ENCODE data around the gene TGFBI. TPM values are rescaled to one million over a fixed set of nuclear protein-coding genes. Genes with fewer than 3 reads are reported as not detected.

The TGFBI gene
- total RNA-seq, 6 donors from 2014 or later: 51.0 to 189 (median 126) TPM

GRCh38 chr5:136013559-136013958 is 15.2 kb upstream of the TGFBI start:
- Histone ChIP-seq H3K27ac (peak overlapping the region in 1 of 4 donors; percentile 58), H3K36me3 (no peaks in the 10 kb centered on the region), H3K4me3 (no peak overlapping the region), H3K9me3 (no peaks in the 10 kb centered on the region), H3K4me1 (peaks cover 31 to 45% (median 36%) of the 10 kb centered on the region in 4 donors), H3K27me3 (no peaks in the 10 kb centered on the region)
- ATAC-seq (ENCODE audit: low FRiP score in 2 of 2) (no peak), DNase-seq (no peak)
- 58 to 65% methylated on average over 2 of the region's 2 CpGs for WGBS, 2 donors
- TF ChIP-seq POLR2AphosphoS5 (IDR thresholded peaks at IDR 0.05) (no peak), POLR2A (IDR thresholded peaks at IDR 0.05) (no peak)

GRCh38 chr5:136014049-136015002 is 14.5 kb upstream of the TGFBI start:
- no peaks in the 10 kb centered on the region for H3K27me3 ChIP-seq
- TF ChIP-seq CTCF (IDR thresholded peaks at IDR 0.05): no peak
- no peak for TF ChIP-seq EP300 (IDR thresholded peaks at IDR 0.05)
- TF ChIP-seq POLR2AphosphoS5 (IDR thresholded peaks at IDR 0.05): no peak
- no peak for TF ChIP-seq POLR2A (IDR thresholded peaks at IDR 0.05)
- peak; percentile 30 to 52 for ATAC-seq (ENCODE audit: low FRiP score in 2 of 2)
- WGBS, 2 donors: 52 to 55% methylated on average over 7 of the region's 7 CpGs
- peak overlapping the region in 1 of 4 donors; percentile 4 for H3K27ac ChIP-seq
- no peaks in the 10 kb centered on the region for H3K9me3 ChIP-seq
- DNase-seq: peak in 1 of 2 donors; percentile 72
- no peaks in the 10 kb centered on the region for H3K36me3 ChIP-seq
- H3K4me1 ChIP-seq: peaks cover 31 to 45% (median 36%) of the 10 kb centered on the region in 4 donors
- no peak overlapping the region for H3K4me3 ChIP-seq

GRCh38 chr5:136015003-136015375 is 13.8 kb upstream of the TGFBI start:
- no peak for DNase-seq
- Histone ChIP-seq H3K27me3 (no peaks in the 10 kb centered on the region), H3K27ac (no peak overlapping the region), H3K9me3 (no peaks in the 10 kb centered on the region), H3K4me3 (no peak overlapping the region), H3K4me1 (peaks cover 33 to 51% (median 39%) of the 10 kb centered on the region in 4 donors), H3K36me3 (no peaks in the 10 kb centered on the region)
- no peak for TF ChIP-seq POLR2A (IDR thresholded peaks at IDR 0.05)
- TF ChIP-seq POLR2AphosphoS5 (IDR thresholded peaks at IDR 0.05): no peak
- TF ChIP-seq EP300 (IDR thresholded peaks at IDR 0.05): no peak
- TF ChIP-seq CTCF (IDR thresholded peaks at IDR 0.05): no peak
- WGBS, 2 donors: 88 to 90% methylated on average over 6 of the region's 6 CpGs
- ATAC-seq (ENCODE audit: low FRiP score in 2 of 2): no peak

GRCh38 chr5:136015966-136016650 is 12.7 kb upstream of the TGFBI start:
- H3K27me3 ChIP-seq: no peaks in the 10 kb centered on the region
- ATAC-seq (ENCODE audit: low FRiP score in 2 of 2): no peak
- no peak for TF ChIP-seq EP300 (IDR thresholded peaks at IDR 0.05)
- no peak for TF ChIP-seq POLR2A (IDR thresholded peaks at IDR 0.05)
- H3K27ac ChIP-seq: no peak overlapping the region
- H3K4me3 ChIP-seq: no peak overlapping the region
- peaks cover 37 to 61% (median 41%) of the 10 kb centered on the region in 4 donors for H3K4me1 ChIP-seq
- no peaks in the 10 kb centered on the region for H3K9me3 ChIP-seq
- no peaks in the 10 kb centered on the region for H3K36me3 ChIP-seq
- no peak for DNase-seq
- WGBS, 2 donors: 80 to 87% methylated on average over 2 of the region's 2 CpGs

GRCh38 chr5:136016945-136017530 is 11.8 kb upstream of the TGFBI start:
- H3K4me1 ChIP-seq: peaks cover 29 to 54% (median 34%) of the 10 kb centered on the region in 4 donors
- no peaks in the 10 kb centered on the region for H3K36me3 ChIP-seq
- no peak overlapping the region for H3K27ac ChIP-seq
- DNase-seq: no peak
- WGBS, 2 donors: 49 to 56% methylated on average over 2 of the region's 2 CpGs
- H3K4me3 ChIP-seq: no peak overlapping the region
- no peak for ATAC-seq (ENCODE audit: low FRiP score in 2 of 2)
- TF ChIP-seq CTCF (IDR thresholded peaks at IDR 0.05) (no peak), EP300 (IDR thresholded peaks at IDR 0.05) (no peak), POLR2A (IDR thresholded peaks at IDR 0.05) (no peak), POLR2AphosphoS5 (IDR thresholded peaks at IDR 0.05) (no peak)
- H3K27me3 ChIP-seq: no peaks in the 10 kb centered on the region
- H3K9me3 ChIP-seq: no peaks in the 10 kb centered on the region

Measured in upper lobe of left lung (tissue), 6 donors.